Heart right ventricle (tissue), 16 donors: ENCODE measurements around the gene FOXL2. TPM values are rescaled to one million over a fixed set of nuclear protein-coding genes. Genes with fewer than 3 reads are reported as not detected.
A peak's percentile ranks its signal among the peaks of the same experiment; 100 is the strongest.

Experiments used
- ATAC-seq, 8 donors: fragments of 200-7000 bp; cut with Tn5 transposase; one replicate each; pipeline ENCODE4 v1.9.1; 2020; ENCODE audit warnings: mild to moderate bottlenecking in 8 of 8, moderate library complexity in 8 of 8, moderate number of reproducible peaks in 1 of 8
- DNase-seq, 2 donors: peaks; one replicate each; pipeline ENCODE4 v3.0.0-alpha.2; 2020
- H3K27ac ChIP-seq, 10 donors: fragments of 200-600 bp; sonication (generic) in 2 of 10; one replicate each; pipeline versions ENCODE4 v1.5.0 to v1.8.0; 2020 to 2022; ENCODE audit warnings: mild to moderate bottlenecking in 3 of 10
- H3K27me3 ChIP-seq, 7 donors: fragments of 200-600 bp; one replicate each; pipeline ENCODE4 v1.8.0; 2021 to 2022; ENCODE audit warnings: mild to moderate bottlenecking in 2 of 7
- H3K36me3 ChIP-seq, 9 donors: fragments of 200-600 bp; sonication (generic) in 1 of 9; one replicate each; pipeline versions ENCODE4 v1.5.0 to v1.8.0; 2020 to 2022; ENCODE audit warnings: mild to moderate bottlenecking in 2 of 9
- H3K4me1 ChIP-seq, 9 donors: fragments of 200-600 bp; sonication (generic) in 1 of 9; one replicate each; pipeline versions ENCODE4 v1.5.0 to v1.8.0; 2020 to 2022; ENCODE audit warnings: mild to moderate bottlenecking in 4 of 9
- H3K4me3 ChIP-seq, 10 donors: fragments of 200-600 bp; sonication (generic) in 2 of 10; one replicate each; pipeline versions ENCODE4 v1.5.0 to v1.8.0; 2020 to 2022; ENCODE audit warnings: mild to moderate bottlenecking in 7 of 10, moderate library complexity in 2 of 10
- H3K9me3 ChIP-seq, 11 donors: fragments of 200-600 bp in 10 of 11; sonication (generic) in 2 of 11; one replicate each; pipeline versions ENCODE4 v1.5.0 to v1.8.0; 2013 to 2022; ENCODE audit warnings: mild to moderate bottlenecking in 2 of 11, control low read depth in 1 of 11, moderate library complexity in 1 of 11
- WGBS, 2 donors: extraction: QIAGEN DNeasy Blood & Tissue Kit; methylation state at CpG; one replicate each; pipeline ENCODE4 v1.1.7; 2013; ENCODE audit warnings: inconsistent platforms in 1 of 2; 5-methylcytosine and 5-hydroxymethylcytosine counted together
- intact Hi-C, 10 donors: fragments of 100-400 bp; cut with DNase I; formaldehyde crosslinking; loops; one replicate each; pipeline versions ENCODE4 v1.11.1 to v1.14.2; 2022
- polyA plus RNA-seq, 2 donors: library from polyadenylated mRNA; stranded (reverse); fragments of 200-250 nt; gene quantifications; one replicate each; pipeline ENCODE4 v1.2.3, GENCODE V29; 2013
- total RNA-seq, 10 donors: library from RNA; stranded (reverse); fragmentation: NEBNext Ultra II Directional in 3 of 10; extraction: Animal tissue kit (Norgen Biotek cat#: 25700) in 3 of 10; gene quantifications; one replicate each; pipeline versions ENCODE4 v1.2.1 to v1.2.4, GENCODE V29; 2021 to 2023
- TF ChIP-seq, protein P1 (sequence below), 9 donors: fragments of 200-600 bp; sonication (generic) in 2 of 9; IDR thresholded peaks; one replicate each; pipeline versions ENCODE4 v1.5.0 to v1.8.0; 2021 to 2022; ENCODE audit warnings: antibody characterized with exemption in 9 of 9, mild to moderate bottlenecking in 5 of 9, moderate library complexity in 1 of 9
- donor health status: Arrhythmogenic right ventricular cardiomyopathy.
- donor health status: ischemic (EF 13 %, LVEDD 7.1; RV severe dilation, severe dysfunction).
- donor health status: healthy with polysubstance abuse.
- donor health status: DM: no; HTN: yes; CAD: no.
- donor health status: DM: no; HTN: no; CAD: no.
- donor health status: ischemic (EF 25% LVEDD 6.9; RV normal size, moderate dysfunction).
- donor health status: ischemic (EF 25% LVEDD 5.7; RV mildly dilated, moderate dysfunction).
- donor health status: healthy.
- donor health status: DM: yes; HTN: yes; CAD: no.
- donor health status: Ischemic cardiomyopathy.
- donor health status: ischemic (EF 35%, LVEDD 5.7; RV mildly dilated, moderate dysfunction).
- donor health status: nonischemic (EF 11% LVEDD 7.7; RV severe dilation, severe dysfunction).
- donor health status: DM: yes; HTN: yes; CAD: no.
- donor health status: PGD.
- donor health status: ischemic (EF 29% LVEDD 5.4; RV normal size, mild dysfunction).
- donor health status: nonischemic (EF 23%, LVEDD 6.1; RV moderate dilation, normal function).

FOXL2 gene
- total and polyA plus RNA-seq, 12 donors: 0.12 TPM; not detected in 11

DNA sequence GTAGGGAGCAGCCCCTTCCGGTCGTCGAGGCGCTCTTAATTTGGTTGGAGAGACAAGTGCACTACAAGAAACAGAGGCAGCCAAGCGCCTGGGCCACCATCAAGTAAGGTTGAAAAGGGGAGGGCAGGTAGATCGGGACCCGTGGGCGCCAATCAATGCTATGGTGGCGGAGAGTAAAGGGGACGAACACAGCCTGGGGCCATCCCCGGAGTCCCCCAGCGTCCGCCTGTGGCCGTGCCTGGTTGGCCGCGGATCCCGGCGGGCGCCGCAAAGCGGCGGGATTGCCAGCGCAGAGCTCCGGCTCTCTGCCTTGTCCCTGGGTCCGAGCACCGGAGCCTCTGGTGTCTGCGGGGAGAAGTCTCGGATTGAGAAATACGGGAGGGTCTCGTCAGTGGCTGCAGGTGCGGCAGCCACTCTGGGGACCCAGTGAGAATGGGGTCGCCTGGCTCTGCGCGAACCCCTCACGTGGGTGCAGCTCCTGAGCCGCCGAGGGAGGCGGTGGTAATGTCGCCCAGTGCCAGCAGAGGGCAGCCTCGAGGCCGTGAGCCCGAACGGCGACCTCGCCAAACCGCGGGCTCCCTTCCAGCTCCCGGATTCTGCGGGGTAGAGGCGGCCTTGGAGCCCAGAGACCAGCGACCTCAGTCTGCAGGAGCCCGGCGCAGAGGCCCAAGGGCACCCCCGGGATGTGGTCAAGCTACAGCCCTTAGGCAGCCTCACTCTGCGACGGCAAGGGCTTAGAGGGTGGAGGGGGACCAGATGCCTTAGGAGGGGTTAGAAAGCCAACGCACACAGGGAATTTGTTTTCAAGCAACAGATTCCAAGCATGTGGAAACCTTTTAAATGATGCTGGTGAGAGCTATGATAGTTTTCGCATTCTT, 10.8 kb downstream of the FOXL2 start:
- 4 to 6% methylated on average over 57 to 58 of the region's 58 CpGs for WGBS, 2 donors
- TF ChIP-seq, protein P1, sequence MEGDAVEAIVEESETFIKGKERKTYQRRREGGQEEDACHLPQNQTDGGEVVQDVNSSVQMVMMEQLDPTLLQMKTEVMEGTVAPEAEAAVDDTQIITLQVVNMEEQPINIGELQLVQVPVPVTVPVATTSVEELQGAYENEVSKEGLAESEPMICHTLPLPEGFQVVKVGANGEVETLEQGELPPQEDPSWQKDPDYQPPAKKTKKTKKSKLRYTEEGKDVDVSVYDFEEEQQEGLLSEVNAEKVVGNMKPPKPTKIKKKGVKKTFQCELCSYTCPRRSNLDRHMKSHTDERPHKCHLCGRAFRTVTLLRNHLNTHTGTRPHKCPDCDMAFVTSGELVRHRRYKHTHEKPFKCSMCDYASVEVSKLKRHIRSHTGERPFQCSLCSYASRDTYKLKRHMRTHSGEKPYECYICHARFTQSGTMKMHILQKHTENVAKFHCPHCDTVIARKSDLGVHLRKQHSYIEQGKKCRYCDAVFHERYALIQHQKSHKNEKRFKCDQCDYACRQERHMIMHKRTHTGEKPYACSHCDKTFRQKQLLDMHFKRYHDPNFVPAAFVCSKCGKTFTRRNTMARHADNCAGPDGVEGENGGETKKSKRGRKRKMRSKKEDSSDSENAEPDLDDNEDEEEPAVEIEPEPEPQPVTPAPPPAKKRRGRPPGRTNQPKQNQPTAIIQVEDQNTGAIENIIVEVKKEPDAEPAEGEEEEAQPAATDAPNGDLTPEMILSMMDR (IDR thresholded peaks at IDR 0.05): peak; percentile 86 to 98 (median 95)

DNA sequence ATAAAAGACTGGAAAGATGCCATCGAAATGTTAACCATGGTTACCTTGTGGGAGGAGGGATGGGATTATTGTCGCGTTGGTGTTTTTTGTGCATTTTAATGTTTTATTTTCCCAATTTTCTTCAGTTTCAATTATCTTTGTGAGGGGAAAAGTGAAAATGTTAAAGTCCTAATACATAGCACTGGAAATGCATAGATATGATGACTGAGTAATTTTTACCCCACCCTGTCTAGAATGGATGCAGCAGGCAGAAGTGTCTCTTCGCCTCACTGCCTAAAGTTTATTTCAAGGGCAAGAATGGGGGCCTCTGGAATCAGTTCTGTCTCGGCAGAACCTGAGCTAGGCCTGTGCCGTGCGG, 11.5 kb downstream of the FOXL2 start:
- peak overlapping the region in 2 of 10 donors; percentile 41 to 42 for H3K4me3 ChIP-seq
- H3K27me3 ChIP-seq: peaks cover 32 to 65% (median 54%) of the 10 kb centered on the region in 7 donors
- DNase-seq (no peak), ATAC-seq (no peak)
- H3K4me1 ChIP-seq: peaks cover 17 to 47% (median 44%) of the 10 kb centered on the region in 9 donors
- no peaks in the 10 kb centered on the region for H3K36me3 ChIP-seq
- WGBS, 2 donors: 83 to 84% methylated on average over 7 of the region's 7 CpGs
- no peak overlapping the region for H3K27ac ChIP-seq
- TF ChIP-seq, protein P1 (IDR thresholded peaks at IDR 0.05): no peak
- H3K9me3 ChIP-seq: no peaks in the 10 kb centered on the region
- intact Hi-C loops: loop anchor here in 6 of 10 donors (5.0 to 10.0 kb wide), 3 partner anchors 169 to 521 kb away; no protein-coding TSS in a partner anchor

More for the DNA sequence above, 10.8 kb downstream of the FOXL2 start:
- Histone ChIP-seq H3K4me1 (peaks cover 17 to 47% (median 44%) of the 10 kb centered on the region in 9 donors), H3K36me3 (no peaks in the 10 kb centered on the region), H3K27ac (no peak overlapping the region), H3K9me3 (no peaks in the 10 kb centered on the region), H3K27me3 (peaks cover 38 to 71% (median 60%) of the 10 kb centered on the region in 7 donors), H3K4me3 (peak overlapping the region in 9 of 10 donors; percentile 12 to 44 (median 41))
- intact Hi-C loops: loop anchor here in 9 of 10 donors (2.0 to 10.0 kb wide), 5 partner anchors 43 to 521 kb away; no protein-coding TSS in a partner anchor
- DNase-seq: peak; percentile 71 to 83
- peak; percentile 69 to 85 (median 78) for ATAC-seq

DNA sequence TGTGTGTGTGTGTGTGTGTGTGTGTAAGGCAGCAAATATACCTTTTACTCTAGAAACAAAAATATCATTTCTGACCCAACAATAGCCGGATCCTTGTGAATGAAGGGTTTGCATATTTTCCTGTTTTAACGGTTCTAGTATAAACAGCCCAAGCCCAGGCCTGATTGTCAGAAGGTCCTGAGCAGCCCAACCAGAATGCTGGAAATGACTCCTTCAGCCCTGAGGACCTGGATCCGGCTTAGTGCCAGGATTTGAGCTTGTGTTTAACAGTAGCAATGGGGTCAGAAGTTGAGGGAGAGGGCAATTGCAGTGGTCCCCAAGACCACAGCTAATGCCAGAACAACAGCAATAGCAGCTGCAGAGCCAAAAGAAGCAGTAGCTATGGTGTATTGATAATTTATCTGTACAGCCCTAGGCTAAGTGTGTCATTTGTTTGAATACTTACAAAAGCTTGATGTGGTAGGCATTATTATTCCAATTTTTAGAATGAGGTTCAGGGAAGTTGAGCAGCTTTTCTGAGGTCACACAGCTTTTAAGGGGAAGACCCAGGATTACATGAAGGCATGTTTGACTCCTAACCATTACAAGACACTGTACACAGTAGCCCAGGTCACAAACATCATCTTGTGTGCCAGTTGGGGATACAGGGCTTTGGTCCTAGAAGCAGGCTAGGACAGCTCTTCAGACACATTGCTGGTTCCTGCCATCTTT, 12.8 kb downstream of the FOXL2 start:
- ATAC-seq: no peak
- Histone ChIP-seq H3K4me1 (peaks cover 12 to 36% (median 34%) of the 10 kb centered on the region in 9 donors), H3K27ac (no peak overlapping the region), H3K27me3 (peaks cover 19 to 51% (median 41%) of the 10 kb centered on the region in 7 donors), H3K4me3 (no peak overlapping the region), H3K9me3 (no peaks in the 10 kb centered on the region), H3K36me3 (no peaks in the 10 kb centered on the region)
- whole genome bisulfite sequencing, 2 donors: 74 to 76% methylated on average over 3 of the region's 3 CpGs
- DNase-seq: no peak
- intact Hi-C loops: loop anchor here in 2 of 10 donors (10.0 kb wide), 2 partner anchors 171 to 519 kb away; no protein-coding TSS in a partner anchor
- TF ChIP-seq, protein P1 (IDR thresholded peaks at IDR 0.05): no peak

DNA sequence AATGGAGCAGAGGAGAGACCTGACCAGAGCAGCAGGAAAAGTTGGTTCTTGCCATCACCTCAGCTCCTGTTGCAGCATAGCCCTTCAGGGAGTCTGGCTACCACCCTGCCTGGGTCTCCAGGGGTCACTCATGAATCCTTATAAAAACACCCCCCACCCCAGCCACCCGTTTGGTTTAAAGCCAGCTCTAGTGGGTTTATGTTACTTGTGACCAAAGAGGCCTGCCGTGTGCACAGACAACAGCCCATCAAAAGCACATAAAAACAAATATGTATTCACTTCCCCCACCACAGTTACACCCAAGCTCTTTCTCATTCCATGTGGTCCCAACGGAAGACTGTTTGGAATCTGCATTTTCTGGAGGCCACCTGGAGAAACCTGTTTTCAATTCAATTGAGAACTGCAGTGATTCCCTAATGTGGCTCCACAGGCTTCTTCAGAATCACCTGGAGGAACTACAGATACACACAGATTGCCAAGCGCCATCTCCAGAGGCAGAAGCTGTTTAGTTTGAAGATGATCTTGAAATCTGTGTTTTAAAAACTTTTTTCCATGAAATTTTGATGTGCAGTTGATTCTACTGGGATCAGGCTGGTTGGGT, 13.8 kb downstream of the FOXL2 start:
- TF ChIP-seq, protein P1 (IDR thresholded peaks at IDR 0.05): no peak
- Histone ChIP-seq H3K4me1 (peaks cover 8 to 27% (median 25%) of the 10 kb centered on the region in 9 donors), H3K36me3 (no peaks in the 10 kb centered on the region), H3K27ac (no peak overlapping the region), H3K4me3 (no peak overlapping the region), H3K9me3 (no peaks in the 10 kb centered on the region), H3K27me3 (peaks cover 11 to 42% (median 31%) of the 10 kb centered on the region in 7 donors)
- no peak for DNase-seq
- intact Hi-C loops: loop anchor here in 2 of 10 donors (10.0 kb wide), 2 partner anchors 172 to 518 kb away; no protein-coding TSS in a partner anchor
- 71 to 83% methylated on average over 4 of the region's 4 CpGs for WGBS, 2 donors
- no peak for ATAC-seq
